H7 (cell line): ENCODE results near the gene PIAS1. TPM values are rescaled to one million over a fixed set of nuclear protein-coding genes. Genes with fewer than 3 reads are reported as not detected.
A peak's percentile ranks its signal among the peaks of the same experiment; 100 is the strongest.

ENCODE experiments used
- DNase-seq: peaks from one replicate; pipeline ENCODE4 v3.0.0; 2012
- H3K27me3 ChIP-seq: 2 replicates; pipeline ENCODE4 v1.6.0; 2011; ENCODE audit warnings: mild to moderate bottlenecking, low read length; ENCODE audit not compliant: control insufficient read depth, insufficient read depth
- H3K36me3 ChIP-seq: replicated peaks from 2 replicates; pipeline ENCODE4 v1.5.1; 2011; ENCODE audit warnings: low read length; ENCODE audit not compliant: control insufficient read depth, insufficient read depth
- H3K4me3 ChIP-seq: 2 replicates; pipeline ENCODE4 v1.5.1; 2011; ENCODE audit warnings: low read depth, mild to moderate bottlenecking, control low read depth, low read length, moderate library complexity; ENCODE audit not compliant: insufficient read depth
- total RNA-seq: library from RNA; depleted of rRNA; stranded (reverse); fragments of >200 nt; shearing (Covaris generic); gene quantifications from 2 replicates; pipeline ENCODE4 v1.2.3, GENCODE V29; 2014

Gene PIAS1
- total RNA-seq, 1 experiment from 2014 or later, result 23.7 TPM

GRCh38 chr15:68103603-68104002 is 49.5 kb downstream of the PIAS1 start:
- Histone ChIP-seq H3K27me3 (no peaks in the 10 kb centered on the region), H3K36me3 (no peaks in the 10 kb centered on the region), H3K4me3 (no peak overlapping the region)
- DNase-seq, result no peak

- Histone ChIP-seq H3K27me3 (no peaks in the 10 kb centered on the region), H3K4me3 (no peak overlapping the region), H3K36me3 (no peaks in the 10 kb centered on the region)
- DNase-seq, result peak; percentile 5
Measured at GRCh38 chr15:68106656-68107055, 52.5 kb downstream of the PIAS1 start.

GRCh38 chr15:68107142-68107541 is 53.0 kb downstream of the PIAS1 start:
- no peak for DNase-seq
- Histone ChIP-seq H3K36me3 (no peaks in the 10 kb centered on the region), H3K4me3 (no peak overlapping the region), H3K27me3 (no peaks in the 10 kb centered on the region)

- no peak for DNase-seq
- no peak overlapping the region for H3K4me3 ChIP-seq
- H3K27me3 ChIP-seq, result no peaks in the 10 kb centered on the region
- H3K36me3 ChIP-seq, result no peaks in the 10 kb centered on the region
Measured at GRCh38 chr15:68112706-68113105, 58.6 kb downstream of the PIAS1 start.

- no peak for DNase-seq
- Histone ChIP-seq H3K27me3 (no peaks in the 10 kb centered on the region), H3K4me3 (no peak overlapping the region), H3K36me3 (no peaks in the 10 kb centered on the region)
Measured at GRCh38 chr15:68113273-68113672, 59.2 kb downstream of the PIAS1 start.

GRCh38 chr15:68113751-68114150 is 59.6 kb downstream of the PIAS1 start:
- H3K27me3 ChIP-seq, result no peaks in the 10 kb centered on the region
- H3K36me3 ChIP-seq, result no peaks in the 10 kb centered on the region
- H3K4me3 ChIP-seq, result no peak overlapping the region
- no peak for DNase-seq

GRCh38 chr15:68114356-68114755 is 60.2 kb downstream of the PIAS1 start:
- DNase-seq, result no peak
- no peaks in the 10 kb centered on the region for H3K27me3 ChIP-seq
- no peaks in the 10 kb centered on the region for H3K36me3 ChIP-seq
- no peak overlapping the region for H3K4me3 ChIP-seq

- Histone ChIP-seq H3K36me3 (no peaks in the 10 kb centered on the region), H3K27me3 (no peaks in the 10 kb centered on the region), H3K4me3 (no peak overlapping the region)
- no peak for DNase-seq
Measured at GRCh38 chr15:68114840-68115239, 60.7 kb downstream of the PIAS1 start.

GRCh38 chr15:68124700-68125099 is 70.6 kb downstream of the PIAS1 start:
- Histone ChIP-seq H3K36me3 (no peaks in the 10 kb centered on the region), H3K27me3 (no peaks in the 10 kb centered on the region), H3K4me3 (no peak overlapping the region)
- DNase-seq, result no peak

- H3K36me3 ChIP-seq, result no peaks in the 10 kb centered on the region
- DNase-seq, result no peak
- H3K27me3 ChIP-seq, result no peaks in the 10 kb centered on the region
- no peak overlapping the region for H3K4me3 ChIP-seq
Measured at GRCh38 chr15:68126396-68126795, 72.3 kb downstream of the PIAS1 start.

- H3K27me3 ChIP-seq, result no peaks in the 10 kb centered on the region
- H3K36me3 ChIP-seq, result no peaks in the 10 kb centered on the region
- no peak for DNase-seq
- H3K4me3 ChIP-seq, result no peak overlapping the region
Measured at GRCh38 chr15:68129072-68129471, 75.0 kb downstream of the PIAS1 start.

- Histone ChIP-seq H3K27me3 (no peaks in the 10 kb centered on the region), H3K36me3 (no peaks in the 10 kb centered on the region), H3K4me3 (no peak overlapping the region)
- no peak for DNase-seq
Measured at GRCh38 chr15:68130851-68131250, 76.7 kb downstream of the PIAS1 start.

GRCh38 chr15:68137096-68137495 is 83.0 kb downstream of the PIAS1 start:
- Histone ChIP-seq H3K4me3 (no peak overlapping the region), H3K36me3 (no peaks in the 10 kb centered on the region), H3K27me3 (no peaks in the 10 kb centered on the region)
- no peak for DNase-seq

GRCh38 chr15:68143129-68143528 is 89.0 kb downstream of the PIAS1 start:
- H3K36me3 ChIP-seq, result no peaks in the 10 kb centered on the region
- H3K4me3 ChIP-seq, result no peak overlapping the region
- DNase-seq, result no peak
- no peaks in the 10 kb centered on the region for H3K27me3 ChIP-seq

- Histone ChIP-seq H3K27me3 (no peaks in the 10 kb centered on the region), H3K4me3 (no peak overlapping the region), H3K36me3 (no peaks in the 10 kb centered on the region)
- no peak for DNase-seq
Measured at GRCh38 chr15:68143785-68144184, 89.7 kb downstream of the PIAS1 start.

GRCh38 chr15:68145706-68146105 is 91.6 kb downstream of the PIAS1 start:
- no peak for DNase-seq

More at GRCh38 chr15:68145706-68146105, 91.6 kb downstream of the PIAS1 start:
- Histone ChIP-seq H3K27me3 (no peaks in the 10 kb centered on the region), H3K4me3 (no peak overlapping the region), H3K36me3 (no peaks in the 10 kb centered on the region)
